Neural cell (in vitro differentiated cells): Measurements from ENCODE around the gene GALR2. TPM values are rescaled to one million over a fixed set of nuclear protein-coding genes. Genes with fewer than 3 reads are reported as not detected.

ENCODE experiments used
- H2AFZ ChIP-seq: fragments of 200-600, 300-800 bp; sonication (generic), shearing (Covaris generic); 2 replicates; pipeline ENCODE4 v1.6.0; 2014; ENCODE audit warnings: low read depth, mild to moderate bottlenecking, antibody characterized with exemption, low read length, moderate library complexity
- H3F3A ChIP-seq: fragments of 200-600 bp; shearing (Covaris generic); 2 replicates; pipeline ENCODE4 v1.6.1; 2016; ENCODE audit warnings: mild to moderate bottlenecking, moderate library complexity, mixed read lengths, antibody characterized with exemption, low read length; ENCODE audit not compliant: insufficient read depth, poor library complexity, severe bottlenecking
- H3K27ac ChIP-seq: fragments of 200-600, 300-800 bp; sonication (generic), shearing (Covaris generic); 2 replicates; pipeline ENCODE4 v1.5.1; 2014; ENCODE audit warnings: mild to moderate bottlenecking, low read length, moderate library complexity
- H3K27me3 ChIP-seq: fragments of 300-800, 200-600 bp; sonication (generic), shearing (Covaris generic); 2 replicates; pipeline ENCODE4 v1.6.0; 2014; ENCODE audit warnings: mild to moderate bottlenecking, low read depth, low read length, moderate library complexity; ENCODE audit not compliant: insufficient read depth
- H3K36me3 ChIP-seq: fragments of 300-800, 200-600 bp; sonication (generic), shearing (Covaris generic); 2 replicates; pipeline ENCODE4 v1.5.1; 2014; ENCODE audit warnings: mild to moderate bottlenecking, antibody characterized with exemption, low read length, moderate library complexity; ENCODE audit not compliant: insufficient read depth
- H3K4me2 ChIP-seq: fragments of 300-800, 200-600 bp; sonication (generic), shearing (Covaris generic); 2 replicates; pipeline ENCODE4 v1.6.0; 2014; ENCODE audit warnings: mild to moderate bottlenecking, low read length
- H3K4me3 ChIP-seq: fragments of 300-800, 200-600 bp; sonication (generic), shearing (Covaris generic); 2 replicates; pipeline ENCODE4 v1.5.1; 2014; ENCODE audit warnings: mild to moderate bottlenecking, low read length, moderate library complexity
- H3K79me2 ChIP-seq: fragments of 200-600 bp; shearing (Covaris generic); replicated peaks from 2 replicates; pipeline ENCODE4 v1.6.0; 2014; ENCODE audit warnings: mild to moderate bottlenecking, low read length, moderate library complexity; ENCODE audit not compliant: insufficient read depth
- H3K9ac ChIP-seq: fragments of 300-800, 200-600 bp; sonication (generic), shearing (Covaris generic); 2 replicates; pipeline ENCODE4 v1.6.1; 2016; ENCODE audit warnings: mild to moderate bottlenecking, low read length, mixed read lengths
- H3K9me2 ChIP-seq: fragments of 200-600 bp; shearing (Covaris generic); 2 replicates; pipeline ENCODE4 v1.6.1; 2016; ENCODE audit warnings: mild to moderate bottlenecking, low read length, mixed read lengths; ENCODE audit not compliant: insufficient read depth
- H3K9me3 ChIP-seq: fragments of 200-600, 300-800 bp; sonication (generic), shearing (Covaris generic); 2 replicates; pipeline ENCODE4 v1.6.1; 2016; ENCODE audit warnings: mild to moderate bottlenecking, mixed run types, low read length, moderate library complexity, mixed read lengths
- H4K20me1 ChIP-seq: fragments of 200-600 bp; shearing (Covaris generic); 2 replicates; pipeline ENCODE4 v1.6.1; 2016; ENCODE audit warnings: mild to moderate bottlenecking, mixed run types; ENCODE audit not compliant: insufficient read depth
- EP300 ChIP-seq: fragments of 450-650 bp; conservative IDR thresholded peaks from 2 replicates; pipeline ENCODE4 v1.6.1; 2014; ENCODE audit warnings: antibody characterized with exemption, mild to moderate bottlenecking, moderate library complexity; ENCODE audit not compliant: poor library complexity, severe bottlenecking
- EZH2 ChIP-seq: fragments of 200-600, 300-800 bp; shearing (Covaris generic), sonication (generic); IDR thresholded peaks from 2 replicates; pipeline ENCODE4 v1.6.1; 2014; ENCODE audit warnings: antibody characterized with exemption, low read length, borderline replicate concordance, mild to moderate bottlenecking; ENCODE audit not compliant: insufficient read depth, poor library complexity, severe bottlenecking
- MXI1 ChIP-seq: fragments of 450-650 bp; conservative IDR thresholded peaks from 2 replicates; pipeline ENCODE4 v1.6.1; 2014; ENCODE audit warnings: antibody characterized with exemption, mild to moderate bottlenecking; ENCODE audit not compliant: poor library complexity, severe bottlenecking
- POLR2AphosphoS5 ChIP-seq: IDR thresholded peaks from 2 replicates; pipeline ENCODE4 v1.6.1; 2012
- RAD21 ChIP-seq: fragments of 450-650 bp; conservative IDR thresholded peaks from 2 replicates; pipeline ENCODE4 v1.6.1; 2014; ENCODE audit warnings: antibody characterized with exemption, mild to moderate bottlenecking, moderate library complexity
- REST ChIP-seq: IDR thresholded peaks from 2 replicates; pipeline ENCODE4 v1.6.1; 2012; ENCODE audit warnings: borderline replicate concordance
- SMC3 ChIP-seq: fragments of 450-650 bp; conservative IDR thresholded peaks from 2 replicates; pipeline ENCODE4 v1.6.1; 2014; ENCODE audit warnings: antibody characterized with exemption, mild to moderate bottlenecking, moderate library complexity; ENCODE audit not compliant: poor library complexity
- TAF1 ChIP-seq: IDR thresholded peaks from 2 replicates; pipeline ENCODE4 v1.6.1; 2012; ENCODE audit warnings: low read depth
- polyA plus RNA-seq: library from polyadenylated mRNA; depleted of rRNA; stranded (reverse); fragments of >200 nt; gene quantifications from 2 replicates; pipeline ENCODE4 v1.2.3, GENCODE V29; 2014
- TF ChIP-seq, protein P1 (sequence below): fragments of 450-650 bp; IDR thresholded peaks from 2 replicates; pipeline ENCODE4 v1.5.1; 2014; ENCODE audit warnings: antibody characterized with exemption, mild to moderate bottlenecking, moderate library complexity; ENCODE audit not compliant: poor library complexity, severe bottlenecking

The GALR2 gene
- polyA plus RNA-seq, 1 donor from 2014 or later: not detected

DNA sequence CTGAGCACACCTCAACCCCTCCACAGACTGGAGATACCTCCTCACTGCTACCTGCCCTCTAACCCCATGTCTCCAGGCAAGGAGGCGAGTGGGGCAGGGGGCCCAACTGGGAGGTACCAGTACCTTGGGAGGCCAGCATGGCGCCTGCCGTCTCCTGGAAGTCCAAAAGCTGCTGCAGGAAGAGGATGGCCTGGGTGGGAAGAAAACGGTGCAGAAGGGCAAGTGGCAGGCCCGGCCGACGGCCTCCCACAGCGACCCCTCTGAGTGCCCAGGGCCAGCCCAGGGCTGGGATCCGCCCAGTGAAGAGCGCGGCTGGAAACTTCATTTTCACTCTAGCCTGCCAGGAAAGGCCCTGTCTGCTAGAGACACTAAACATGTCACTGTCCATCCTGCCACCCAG lies 12.9 kb downstream of the GALR2 start:
- Histone ChIP-seq H3K9me2 (no peaks in the 10 kb centered on the region), H2AFZ (no peak overlapping the region), H3K79me2 (no peaks in the 10 kb centered on the region), H3K36me3 (peaks cover 7% of the 10 kb centered on the region), H3K9ac (no peak overlapping the region), H3K4me3 (no peak overlapping the region), H3K9me3 (no peaks in the 10 kb centered on the region), H4K20me1 (no peaks in the 10 kb centered on the region), H3K27ac (no peak overlapping the region), H3K27me3 (no peaks in the 10 kb centered on the region), H3F3A (no peaks in the 10 kb centered on the region), H3K4me2 (no peak overlapping the region)
- TF ChIP-seq RAD21 (no peak), TAF1 (no peak), REST (no peak), SMC3 (no peak), EP300 (no peak), EZH2 (no peak), POLR2AphosphoS5 (no peak), MXI1 (no peak)
- TF ChIP-seq, protein P1, sequence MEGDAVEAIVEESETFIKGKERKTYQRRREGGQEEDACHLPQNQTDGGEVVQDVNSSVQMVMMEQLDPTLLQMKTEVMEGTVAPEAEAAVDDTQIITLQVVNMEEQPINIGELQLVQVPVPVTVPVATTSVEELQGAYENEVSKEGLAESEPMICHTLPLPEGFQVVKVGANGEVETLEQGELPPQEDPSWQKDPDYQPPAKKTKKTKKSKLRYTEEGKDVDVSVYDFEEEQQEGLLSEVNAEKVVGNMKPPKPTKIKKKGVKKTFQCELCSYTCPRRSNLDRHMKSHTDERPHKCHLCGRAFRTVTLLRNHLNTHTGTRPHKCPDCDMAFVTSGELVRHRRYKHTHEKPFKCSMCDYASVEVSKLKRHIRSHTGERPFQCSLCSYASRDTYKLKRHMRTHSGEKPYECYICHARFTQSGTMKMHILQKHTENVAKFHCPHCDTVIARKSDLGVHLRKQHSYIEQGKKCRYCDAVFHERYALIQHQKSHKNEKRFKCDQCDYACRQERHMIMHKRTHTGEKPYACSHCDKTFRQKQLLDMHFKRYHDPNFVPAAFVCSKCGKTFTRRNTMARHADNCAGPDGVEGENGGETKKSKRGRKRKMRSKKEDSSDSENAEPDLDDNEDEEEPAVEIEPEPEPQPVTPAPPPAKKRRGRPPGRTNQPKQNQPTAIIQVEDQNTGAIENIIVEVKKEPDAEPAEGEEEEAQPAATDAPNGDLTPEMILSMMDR: no peak

DNA sequence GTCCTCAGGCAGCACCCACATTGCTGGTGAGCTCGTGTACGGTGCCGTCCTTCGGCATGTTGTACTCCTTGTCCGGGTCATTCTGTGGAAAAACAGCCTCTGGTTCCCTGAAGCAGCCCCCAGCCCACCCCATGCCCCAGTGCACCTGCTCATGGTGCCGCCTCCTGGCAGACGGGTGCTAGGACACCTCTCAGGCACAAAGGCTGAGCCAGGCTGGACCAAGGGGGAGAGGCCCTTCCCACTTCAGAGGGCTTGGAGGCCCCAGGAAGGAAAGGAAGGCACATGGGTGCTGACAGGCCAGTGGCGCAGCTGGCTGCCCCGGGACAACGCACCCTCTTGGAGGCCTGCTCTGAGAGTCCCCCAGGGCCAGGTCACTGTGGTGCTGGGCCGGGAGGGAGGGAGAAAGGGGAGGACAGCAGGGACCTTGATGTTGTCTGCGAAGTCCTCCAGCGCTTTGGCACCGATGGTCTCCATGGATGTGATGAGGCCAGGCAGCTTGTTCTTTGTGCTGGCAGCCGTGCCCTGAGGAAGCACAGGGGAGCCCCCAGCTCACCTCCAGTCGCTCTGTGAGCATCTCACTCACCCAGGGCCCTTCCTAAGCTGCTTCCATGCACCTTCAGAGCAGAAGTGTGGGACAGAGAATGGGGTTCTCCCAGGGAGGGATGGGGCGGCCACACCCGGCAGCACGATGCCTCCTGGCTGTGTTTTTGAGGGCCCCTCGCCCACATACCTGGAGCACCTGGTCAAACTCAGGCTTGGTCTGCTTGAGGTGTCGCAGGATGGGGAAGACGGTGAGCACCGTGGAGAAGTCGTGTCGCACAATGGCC lies 13.7 kb downstream of the GALR2 start:
- no peaks in the 10 kb centered on the region for H4K20me1 ChIP-seq

More for the DNA sequence above, 13.7 kb downstream of the GALR2 start:
- no peak overlapping the region for H3K4me3 ChIP-seq
- H3K9me3 ChIP-seq: no peaks in the 10 kb centered on the region
- H2AFZ ChIP-seq: no peak overlapping the region
- H3K79me2 ChIP-seq: no peaks in the 10 kb centered on the region
- no peaks in the 10 kb centered on the region for H3K27me3 ChIP-seq
- TF ChIP-seq REST (no peak), EP300 (no peak), RAD21 (no peak), POLR2AphosphoS5 (no peak), SMC3 (no peak), MXI1 (no peak), TAF1 (no peak), EZH2 (no peak)
- TF ChIP-seq, protein P1: no peak
- no peaks in the 10 kb centered on the region for H3F3A ChIP-seq
- H3K4me2 ChIP-seq: no peak overlapping the region
- no peak overlapping the region for H3K9ac ChIP-seq
- H3K36me3 ChIP-seq: peaks cover 7% of the 10 kb centered on the region
- H3K9me2 ChIP-seq: no peaks in the 10 kb centered on the region
- no peak overlapping the region for H3K27ac ChIP-seq
